ENCODE measurements around the gene AGAP5.
"Not testable (repeated sequence)": the region's sequence is repeated elsewhere in the genome, so short reads cannot be mapped to it uniquely, and the experiment has no call there.

Gene AGAP5

GRCh38 chr10:73695302-73695701 is 2.6 kb downstream of the AGAP5 start:
- H3K27me3 ChIP-seq (replicated peaks; ENCODE audit: insufficient read depth, low read length); H2AFZ ChIP-seq (ENCODE audit: low read length); H3K4me2 ChIP-seq (ENCODE audit: low read depth, low read length); H3K27ac ChIP-seq (ENCODE audit: low read length); H3K9me2 ChIP-seq (replicated peaks; ENCODE audit: insufficient read depth, low read length); H3F3A ChIP-seq (ENCODE audit: insufficient read depth, low read length); H4K20me1 ChIP-seq (ENCODE audit: insufficient read depth, low read length); DNase-seq; H3K9ac ChIP-seq (ENCODE audit: low read length); H3K9me3 ChIP-seq (replicated peaks; ENCODE audit: insufficient read depth, low read length); H3K79me2 ChIP-seq (ENCODE audit: low read length); H3K36me3 ChIP-seq (replicated peaks; ENCODE audit: insufficient read depth, low read length); H3K4me1 ChIP-seq (ENCODE audit: low read length); H3K4me3 ChIP-seq (ENCODE audit: low read length): not testable (repeated sequence)

DNA sequence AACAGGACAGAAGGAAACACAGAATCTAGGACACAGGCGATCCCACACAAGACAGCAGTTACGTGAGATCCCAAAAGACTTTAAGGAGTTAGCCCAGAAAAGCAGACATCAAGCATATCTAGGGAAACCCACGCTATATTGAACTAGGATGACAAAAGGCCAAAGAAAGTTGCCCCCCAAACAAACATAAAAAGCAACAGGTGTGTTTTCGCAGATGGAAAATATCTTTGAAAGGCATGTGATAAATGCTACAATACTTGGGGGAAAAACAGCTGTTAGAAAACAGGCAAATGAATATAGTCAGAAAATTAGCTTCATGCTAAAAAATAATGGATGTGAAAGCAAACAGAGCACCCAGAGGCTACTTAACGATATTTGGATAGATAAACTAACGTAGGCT is 7.2 kb downstream of the AGAP5 start:
- not testable (repeated sequence) for H3K9ac ChIP-seq (ENCODE audit: low read length); H3K4me2 ChIP-seq (ENCODE audit: low read depth, low read length); H3K79me2 ChIP-seq (ENCODE audit: low read length); H3K27ac ChIP-seq (ENCODE audit: low read length); H3F3A ChIP-seq (ENCODE audit: insufficient read depth, low read length); H3K27me3 ChIP-seq (replicated peaks; ENCODE audit: insufficient read depth, low read length); H3K36me3 ChIP-seq (replicated peaks; ENCODE audit: insufficient read depth, low read length); H3K9me3 ChIP-seq (replicated peaks; ENCODE audit: insufficient read depth, low read length); H3K9me2 ChIP-seq (replicated peaks; ENCODE audit: insufficient read depth, low read length); H4K20me1 ChIP-seq (ENCODE audit: insufficient read depth, low read length); H3K4me3 ChIP-seq (ENCODE audit: low read length); H2AFZ ChIP-seq (ENCODE audit: low read length); H3K4me1 ChIP-seq (ENCODE audit: low read length); DNase-seq

DNA sequence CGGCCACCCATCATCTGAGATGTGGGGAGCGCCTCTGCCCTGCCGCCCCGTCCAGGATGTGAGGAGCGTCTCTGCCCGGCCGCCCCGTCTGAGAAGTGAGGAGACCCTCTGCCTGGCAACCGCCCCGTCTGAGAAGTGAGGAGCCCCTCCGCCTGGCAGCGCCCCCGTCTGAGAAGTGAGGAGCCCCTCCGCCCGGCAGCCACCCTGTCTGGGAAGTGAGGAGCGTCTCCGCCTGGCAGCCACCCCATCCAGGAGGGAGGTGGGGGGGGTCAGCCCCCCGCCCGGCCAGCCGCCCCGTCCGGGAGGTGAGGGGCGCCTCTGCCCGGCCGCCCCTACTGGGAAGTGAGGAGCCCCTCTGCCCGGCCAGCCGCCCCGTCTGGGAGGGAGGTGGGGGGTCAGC is 8.3 kb downstream of the AGAP5 start:
- not testable (repeated sequence) for H3K4me3 ChIP-seq (ENCODE audit: low read length); H4K20me1 ChIP-seq (ENCODE audit: insufficient read depth, low read length); H3K79me2 ChIP-seq (ENCODE audit: low read length); H3K9me2 ChIP-seq (replicated peaks; ENCODE audit: insufficient read depth, low read length); H3K9me3 ChIP-seq (replicated peaks; ENCODE audit: insufficient read depth, low read length); H2AFZ ChIP-seq (ENCODE audit: low read length); H3K4me1 ChIP-seq (ENCODE audit: low read length); DNase-seq; H3F3A ChIP-seq (ENCODE audit: insufficient read depth, low read length); H3K27me3 ChIP-seq (replicated peaks; ENCODE audit: insufficient read depth, low read length); H3K36me3 ChIP-seq (replicated peaks; ENCODE audit: insufficient read depth, low read length); H3K27ac ChIP-seq (ENCODE audit: low read length); H3K4me2 ChIP-seq (ENCODE audit: low read depth, low read length); H3K9ac ChIP-seq (ENCODE audit: low read length)

GRCh38 chr10:73687641-73688040 is 10.3 kb downstream of the AGAP5 start:
- H3K27ac ChIP-seq (ENCODE audit: low read length); H2AFZ ChIP-seq (ENCODE audit: low read length); H4K20me1 ChIP-seq (ENCODE audit: insufficient read depth, low read length); H3K4me2 ChIP-seq (ENCODE audit: low read depth, low read length); H3K4me1 ChIP-seq (ENCODE audit: low read length); DNase-seq; H3K9me3 ChIP-seq (replicated peaks; ENCODE audit: insufficient read depth, low read length); H3K9me2 ChIP-seq (replicated peaks; ENCODE audit: insufficient read depth, low read length); H3K4me3 ChIP-seq (ENCODE audit: low read length); H3K27me3 ChIP-seq (replicated peaks; ENCODE audit: insufficient read depth, low read length); H3K9ac ChIP-seq (ENCODE audit: low read length); H3K36me3 ChIP-seq (replicated peaks; ENCODE audit: insufficient read depth, low read length); H3F3A ChIP-seq (ENCODE audit: insufficient read depth, low read length); H3K79me2 ChIP-seq (ENCODE audit: low read length): not testable (repeated sequence)

DNA sequence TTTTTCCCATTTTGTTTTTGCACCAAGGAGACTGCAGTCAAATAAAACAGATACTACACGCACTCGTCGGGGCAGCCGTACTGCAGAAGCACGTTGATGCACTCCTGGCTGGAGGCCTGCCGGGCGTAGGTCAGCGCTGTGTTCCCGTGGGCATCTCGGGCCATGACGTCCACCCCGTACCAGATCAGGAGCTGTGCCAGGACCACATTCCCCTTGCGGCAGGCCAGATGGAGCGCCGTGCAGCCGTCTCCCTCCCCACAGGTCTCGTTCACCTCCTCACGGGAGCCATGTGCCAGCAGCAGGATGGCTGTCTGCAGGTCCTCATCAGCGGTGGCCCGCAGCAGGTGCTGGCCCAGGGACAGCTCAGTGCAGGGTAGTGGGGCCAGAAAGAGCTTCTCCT is 23.4 kb downstream of the AGAP5 start:
- not testable (repeated sequence) for H3K27ac ChIP-seq (ENCODE audit: low read length); H3K4me1 ChIP-seq (ENCODE audit: low read length); DNase-seq; H3K79me2 ChIP-seq (ENCODE audit: low read length); H3K9me3 ChIP-seq (replicated peaks; ENCODE audit: insufficient read depth, low read length); H3K36me3 ChIP-seq (replicated peaks; ENCODE audit: insufficient read depth, low read length); H3K9ac ChIP-seq (ENCODE audit: low read length); H4K20me1 ChIP-seq (ENCODE audit: insufficient read depth, low read length); H3F3A ChIP-seq (ENCODE audit: insufficient read depth, low read length); H3K4me2 ChIP-seq (ENCODE audit: low read depth, low read length); H3K27me3 ChIP-seq (replicated peaks; ENCODE audit: insufficient read depth, low read length); H2AFZ ChIP-seq (ENCODE audit: low read length); H3K4me3 ChIP-seq (ENCODE audit: low read length); H3K9me2 ChIP-seq (replicated peaks; ENCODE audit: insufficient read depth, low read length)

- H3K4me3 ChIP-seq (ENCODE audit: low read length); H3K9ac ChIP-seq (ENCODE audit: low read length); H3K27me3 ChIP-seq (replicated peaks; ENCODE audit: insufficient read depth, low read length); H3K79me2 ChIP-seq (ENCODE audit: low read length); H3K27ac ChIP-seq (ENCODE audit: low read length); H3K9me2 ChIP-seq (replicated peaks; ENCODE audit: insufficient read depth, low read length); H4K20me1 ChIP-seq (ENCODE audit: insufficient read depth, low read length); H3K4me2 ChIP-seq (ENCODE audit: low read depth, low read length); DNase-seq; H2AFZ ChIP-seq (ENCODE audit: low read length); H3K4me1 ChIP-seq (ENCODE audit: low read length); H3K36me3 ChIP-seq (replicated peaks; ENCODE audit: insufficient read depth, low read length); H3K9me3 ChIP-seq (replicated peaks; ENCODE audit: insufficient read depth, low read length); H3F3A ChIP-seq (ENCODE audit: insufficient read depth, low read length): not testable (repeated sequence)
Observed at GRCh38 chr10:73668378-73668777, 29.5 kb downstream of the AGAP5 start.

- not testable (repeated sequence) for H3K4me3 ChIP-seq (ENCODE audit: low read length); H3K9me2 ChIP-seq (replicated peaks; ENCODE audit: insufficient read depth, low read length); H4K20me1 ChIP-seq (ENCODE audit: insufficient read depth, low read length); H3F3A ChIP-seq (ENCODE audit: insufficient read depth, low read length); H3K36me3 ChIP-seq (replicated peaks; ENCODE audit: insufficient read depth, low read length); H3K9ac ChIP-seq (ENCODE audit: low read length); DNase-seq; H3K4me1 ChIP-seq (ENCODE audit: low read length); H3K27ac ChIP-seq (ENCODE audit: low read length); H2AFZ ChIP-seq (ENCODE audit: low read length); H3K79me2 ChIP-seq (ENCODE audit: low read length); H3K27me3 ChIP-seq (replicated peaks; ENCODE audit: insufficient read depth, low read length); H3K4me2 ChIP-seq (ENCODE audit: low read depth, low read length); H3K9me3 ChIP-seq (replicated peaks; ENCODE audit: insufficient read depth, low read length)
Observed at GRCh38 chr10:73666153-73666809, 31.6 kb downstream of the AGAP5 start.

GRCh38 chr10:73665581-73665980 is 32.3 kb downstream of the AGAP5 start:
- not testable (repeated sequence) for H3K4me3 ChIP-seq (ENCODE audit: low read length); H3K79me2 ChIP-seq (ENCODE audit: low read length); H3K4me2 ChIP-seq (ENCODE audit: low read depth, low read length); H3K9me2 ChIP-seq (replicated peaks; ENCODE audit: insufficient read depth, low read length); H3K36me3 ChIP-seq (replicated peaks; ENCODE audit: insufficient read depth, low read length); H3K9me3 ChIP-seq (replicated peaks; ENCODE audit: insufficient read depth, low read length); H4K20me1 ChIP-seq (ENCODE audit: insufficient read depth, low read length); H3K4me1 ChIP-seq (ENCODE audit: low read length); H3K27ac ChIP-seq (ENCODE audit: low read length); H3K9ac ChIP-seq (ENCODE audit: low read length); DNase-seq; H3F3A ChIP-seq (ENCODE audit: insufficient read depth, low read length); H3K27me3 ChIP-seq (replicated peaks; ENCODE audit: insufficient read depth, low read length); H2AFZ ChIP-seq (ENCODE audit: low read length)

Data from MM.1S (cell line).